ENCODE results near the gene FAM151B. TPM values are rescaled to one million over a fixed set of nuclear protein-coding genes. Genes with fewer than 3 reads are reported as not detected.
A peak's percentile ranks its signal among the peaks of the same experiment; 100 is the strongest.
"Not testable (repeated sequence)": the region's sequence is repeated elsewhere in the genome, so short reads cannot be mapped to it uniquely, and the experiment has no call there.

The FAM151B gene
- total RNA-seq, 1 experiment from 2014 or later: not detected

- no peak overlapping the region for H3K4me3 ChIP-seq (ENCODE audit: insufficient read depth, low read depth, low read length)
- H3K36me3 ChIP-seq (replicated peaks; ENCODE audit: control insufficient read depth, insufficient read depth, low read length): no peaks in the 10 kb centered on the region
- peak; percentile 61 for DNase-seq
- H3K27me3 ChIP-seq (ENCODE audit: control insufficient read depth, insufficient read depth, low read length): peaks cover 11% of the 10 kb centered on the region; the same call in 1 of the 2 replicates
Observed at GRCh38 chr5:80554646-80555045, 66.7 kb downstream of the FAM151B start.

- DNase-seq: no peak
Observed at GRCh38 chr5:80555099-80555498, 67.2 kb downstream of the FAM151B start.

GRCh38 chr5:80559244-80559643 is 71.3 kb downstream of the FAM151B start:
- DNase-seq: no peak

More at GRCh38 chr5:80555099-80555498, 67.2 kb downstream of the FAM151B start:
- H3K36me3 ChIP-seq (replicated peaks; ENCODE audit: control insufficient read depth, insufficient read depth, low read length): no peaks in the 10 kb centered on the region
- H3K4me3 ChIP-seq (ENCODE audit: insufficient read depth, low read depth, low read length): no peak overlapping the region
- peaks cover 11% of the 10 kb centered on the region; the same call in 1 of the 2 replicates for H3K27me3 ChIP-seq (ENCODE audit: control insufficient read depth, insufficient read depth, low read length)

GRCh38 chr5:80565330-80565729 is 77.4 kb downstream of the FAM151B start:
- peaks cover 52% of the 10 kb centered on the region for H3K27me3 ChIP-seq (ENCODE audit: control insufficient read depth, insufficient read depth, low read length)
- no peaks in the 10 kb centered on the region for H3K36me3 ChIP-seq (replicated peaks; ENCODE audit: control insufficient read depth, insufficient read depth, low read length)
- DNase-seq: no peak
- no peak overlapping the region for H3K4me3 ChIP-seq (ENCODE audit: insufficient read depth, low read depth, low read length)

More at GRCh38 chr5:80559244-80559643, 71.3 kb downstream of the FAM151B start:
- Histone ChIP-seq H3K4me3 (ENCODE audit: insufficient read depth, low read depth, low read length) (no peak overlapping the region), H3K36me3 (replicated peaks; ENCODE audit: control insufficient read depth, insufficient read depth, low read length) (no peaks in the 10 kb centered on the region), H3K27me3 (ENCODE audit: control insufficient read depth, insufficient read depth, low read length) (peaks cover 18% of the 10 kb centered on the region; the same call in 1 of the 2 replicates)

GRCh38 chr5:80566711-80567259 is 78.9 kb downstream of the FAM151B start:
- Histone ChIP-seq H3K27me3 (ENCODE audit: control insufficient read depth, insufficient read depth, low read length) (peaks cover 61% of the 10 kb centered on the region), H3K36me3 (replicated peaks; ENCODE audit: control insufficient read depth, insufficient read depth, low read length) (no peaks in the 10 kb centered on the region)
- no peak for DNase-seq

GRCh38 chr5:80568251-80568650 is 80.4 kb downstream of the FAM151B start:
- no peak overlapping the region for H3K4me3 ChIP-seq (ENCODE audit: insufficient read depth, low read depth, low read length)
- no peak for DNase-seq
- H3K27me3 ChIP-seq (ENCODE audit: control insufficient read depth, insufficient read depth, low read length): peaks cover 63% of the 10 kb centered on the region
- no peaks in the 10 kb centered on the region for H3K36me3 ChIP-seq (replicated peaks; ENCODE audit: control insufficient read depth, insufficient read depth, low read length)

More at GRCh38 chr5:80566711-80567259, 78.9 kb downstream of the FAM151B start:
- H3K4me3 ChIP-seq (ENCODE audit: insufficient read depth, low read depth, low read length): no peak overlapping the region

GRCh38 chr5:80569086-80569960 is 81.4 kb downstream of the FAM151B start:
- Histone ChIP-seq H3K4me3 (ENCODE audit: insufficient read depth, low read depth, low read length) (peak overlapping the region; percentile 53), H3K27me3 (ENCODE audit: control insufficient read depth, insufficient read depth, low read length) (peaks cover 57% of the 10 kb centered on the region), H3K36me3 (replicated peaks; ENCODE audit: control insufficient read depth, insufficient read depth, low read length) (no peaks in the 10 kb centered on the region)
- DNase-seq: peak; percentile 77

- Histone ChIP-seq H3K4me3 (ENCODE audit: insufficient read depth, low read depth, low read length) (peak within 1 kb of the TSS; percentile 53), H3K27me3 (ENCODE audit: control insufficient read depth, insufficient read depth, low read length) (peaks cover 53% of the 10 kb centered on the region), H3K36me3 (replicated peaks; ENCODE audit: control insufficient read depth, insufficient read depth, low read length) (no peaks in the 10 kb centered on the region)
- peak; percentile 87 for DNase-seq
Observed at GRCh38 chr5:80569961-80570786, 82.3 kb downstream of the FAM151B start, which contains the start of gene ANKRD34B. Gene ANKRD34B, minus strand, starts transcription at chr5:80570280. Its CDS starts 10,261 bp downstream, at chr5:80560019.

GRCh38 chr5:80573062-80573461 is 85.2 kb downstream of the FAM151B start:
- no peak for DNase-seq
- Histone ChIP-seq H3K36me3 (replicated peaks; ENCODE audit: control insufficient read depth, insufficient read depth, low read length) (no peaks in the 10 kb centered on the region), H3K27me3 (ENCODE audit: control insufficient read depth, insufficient read depth, low read length) (peaks cover 39% of the 10 kb centered on the region), H3K4me3 (ENCODE audit: insufficient read depth, low read depth, low read length) (no peak overlapping the region)

GRCh38 chr5:80576383-80576782 is 88.5 kb downstream of the FAM151B start:
- H3K36me3 ChIP-seq (replicated peaks; ENCODE audit: control insufficient read depth, insufficient read depth, low read length): no peaks in the 10 kb centered on the region
- DNase-seq: no peak
- peaks cover 10% of the 10 kb centered on the region; the same call in 1 of the 2 replicates for H3K27me3 ChIP-seq (ENCODE audit: control insufficient read depth, insufficient read depth, low read length)
- H3K4me3 ChIP-seq (ENCODE audit: insufficient read depth, low read depth, low read length): no peak overlapping the region

GRCh38 chr5:80577707-80578106 is 89.8 kb downstream of the FAM151B start:
- no peak for DNase-seq
- H3K27me3 ChIP-seq (ENCODE audit: control insufficient read depth, insufficient read depth, low read length): peaks cover 4% of the 10 kb centered on the region; the same call in 1 of the 2 replicates

GRCh38 chr5:80579050-80579449 is 91.2 kb downstream of the FAM151B start:
- DNase-seq: no peak
- Histone ChIP-seq H3K36me3 (replicated peaks; ENCODE audit: control insufficient read depth, insufficient read depth, low read length) (no peaks in the 10 kb centered on the region), H3K4me3 (ENCODE audit: insufficient read depth, low read depth, low read length) (no peak overlapping the region), H3K27me3 (ENCODE audit: control insufficient read depth, insufficient read depth, low read length) (peaks cover 2% of the 10 kb centered on the region; the same call in 1 of the 2 replicates)

More at GRCh38 chr5:80577707-80578106, 89.8 kb downstream of the FAM151B start:
- H3K4me3 ChIP-seq (ENCODE audit: insufficient read depth, low read depth, low read length): no peak overlapping the region
- no peaks in the 10 kb centered on the region for H3K36me3 ChIP-seq (replicated peaks; ENCODE audit: control insufficient read depth, insufficient read depth, low read length)

GRCh38 chr5:80580291-80580690 is 92.4 kb downstream of the FAM151B start:
- H3K27me3 ChIP-seq (ENCODE audit: control insufficient read depth, insufficient read depth, low read length); DNase-seq; H3K4me3 ChIP-seq (ENCODE audit: insufficient read depth, low read depth, low read length); H3K36me3 ChIP-seq (replicated peaks; ENCODE audit: control insufficient read depth, insufficient read depth, low read length): not testable (repeated sequence)

- no peak for DNase-seq
- no peaks in the 10 kb centered on the region for H3K27me3 ChIP-seq (ENCODE audit: control insufficient read depth, insufficient read depth, low read length)
- H3K4me3 ChIP-seq (ENCODE audit: insufficient read depth, low read depth, low read length): no peak overlapping the region
- H3K36me3 ChIP-seq (replicated peaks; ENCODE audit: control insufficient read depth, insufficient read depth, low read length): no peaks in the 10 kb centered on the region
Observed at GRCh38 chr5:80584770-80585169, 96.9 kb downstream of the FAM151B start.

Data from H7 (cell line).